ENCODE results near the gene MBD3L5. TPM values are rescaled to one million over a fixed set of nuclear protein-coding genes. Genes with fewer than 3 reads are reported as not detected.
A peak's percentile ranks its signal among the peaks of the same experiment; 100 is the strongest.

MBD3L5 gene
- total RNA-seq, 3 donors from 2014 or later (not counting 1 experiment from before 2014, with no cell fraction given): not detected

DNA sequence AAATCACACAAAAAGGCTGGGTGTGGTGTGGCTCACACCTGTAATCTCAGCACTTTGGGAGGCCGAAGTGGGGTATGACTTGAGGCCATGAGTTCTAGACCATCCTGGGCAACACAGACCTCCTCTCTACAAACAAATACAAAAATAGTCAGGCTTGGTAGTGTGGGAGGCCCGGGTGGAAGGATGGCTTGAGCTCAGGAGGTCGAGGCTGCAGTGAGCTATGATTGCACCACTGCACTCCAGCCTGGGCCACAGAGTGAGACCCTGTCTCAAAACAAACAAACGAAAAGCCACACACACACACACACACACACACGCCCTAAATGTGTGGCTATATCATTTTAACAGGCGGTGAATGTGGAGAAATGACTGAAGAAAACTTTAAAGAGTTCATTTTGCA is 38.2 kb downstream of the MBD3L5 start:
- WGBS (ENCODE audit: insufficient coverage): 86% methylated on average over 4 of the region's 6 CpGs
- peak overlapping the region; percentile 39 for H3K27ac ChIP-seq (ENCODE audit: low read length)
- H3K4me1 ChIP-seq (ENCODE audit: control insufficient read depth, insufficient read depth, low read length): peaks cover 15% of the 10 kb centered on the region
- no peaks in the 10 kb centered on the region for H3K9me3 ChIP-seq (ENCODE audit: control insufficient read depth, insufficient read depth, low read length)
- Mint-ChIP-seq H3K4me3 (peak overlapping the region; percentile 96), H3K27me3 (ENCODE audit: low read depth in 2 of 2) (no peaks in the 10 kb centered on the region), H3K36me3 (no peaks in the 10 kb centered on the region), H3K9me3 (peaks cover 0 to 2% of the 10 kb centered on the region in 2 donors), H3K4me1 (peaks cover 0 to 11% of the 10 kb centered on the region in 2 donors), H3K27ac (peak overlapping the region; percentile 94 to 95)
- intact Hi-C loops (cut with micrococcal nuclease): no loop called here
- no peak overlapping the region for H3K4me3 ChIP-seq (ENCODE audit: low read length)
- H3K27me3 ChIP-seq (ENCODE audit: control insufficient read depth, insufficient read depth, low read length): no peaks in the 10 kb centered on the region
- TF ChIP-seq, protein P1, sequence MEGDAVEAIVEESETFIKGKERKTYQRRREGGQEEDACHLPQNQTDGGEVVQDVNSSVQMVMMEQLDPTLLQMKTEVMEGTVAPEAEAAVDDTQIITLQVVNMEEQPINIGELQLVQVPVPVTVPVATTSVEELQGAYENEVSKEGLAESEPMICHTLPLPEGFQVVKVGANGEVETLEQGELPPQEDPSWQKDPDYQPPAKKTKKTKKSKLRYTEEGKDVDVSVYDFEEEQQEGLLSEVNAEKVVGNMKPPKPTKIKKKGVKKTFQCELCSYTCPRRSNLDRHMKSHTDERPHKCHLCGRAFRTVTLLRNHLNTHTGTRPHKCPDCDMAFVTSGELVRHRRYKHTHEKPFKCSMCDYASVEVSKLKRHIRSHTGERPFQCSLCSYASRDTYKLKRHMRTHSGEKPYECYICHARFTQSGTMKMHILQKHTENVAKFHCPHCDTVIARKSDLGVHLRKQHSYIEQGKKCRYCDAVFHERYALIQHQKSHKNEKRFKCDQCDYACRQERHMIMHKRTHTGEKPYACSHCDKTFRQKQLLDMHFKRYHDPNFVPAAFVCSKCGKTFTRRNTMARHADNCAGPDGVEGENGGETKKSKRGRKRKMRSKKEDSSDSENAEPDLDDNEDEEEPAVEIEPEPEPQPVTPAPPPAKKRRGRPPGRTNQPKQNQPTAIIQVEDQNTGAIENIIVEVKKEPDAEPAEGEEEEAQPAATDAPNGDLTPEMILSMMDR (IDR thresholded peaks at IDR 0.05): no peak
- ATAC-seq: no peak
- DNase-seq: no peak
- H3K36me3 ChIP-seq (ENCODE audit: control insufficient read depth, insufficient read depth, low read length): peaks cover 16% of the 10 kb centered on the region

DNA sequence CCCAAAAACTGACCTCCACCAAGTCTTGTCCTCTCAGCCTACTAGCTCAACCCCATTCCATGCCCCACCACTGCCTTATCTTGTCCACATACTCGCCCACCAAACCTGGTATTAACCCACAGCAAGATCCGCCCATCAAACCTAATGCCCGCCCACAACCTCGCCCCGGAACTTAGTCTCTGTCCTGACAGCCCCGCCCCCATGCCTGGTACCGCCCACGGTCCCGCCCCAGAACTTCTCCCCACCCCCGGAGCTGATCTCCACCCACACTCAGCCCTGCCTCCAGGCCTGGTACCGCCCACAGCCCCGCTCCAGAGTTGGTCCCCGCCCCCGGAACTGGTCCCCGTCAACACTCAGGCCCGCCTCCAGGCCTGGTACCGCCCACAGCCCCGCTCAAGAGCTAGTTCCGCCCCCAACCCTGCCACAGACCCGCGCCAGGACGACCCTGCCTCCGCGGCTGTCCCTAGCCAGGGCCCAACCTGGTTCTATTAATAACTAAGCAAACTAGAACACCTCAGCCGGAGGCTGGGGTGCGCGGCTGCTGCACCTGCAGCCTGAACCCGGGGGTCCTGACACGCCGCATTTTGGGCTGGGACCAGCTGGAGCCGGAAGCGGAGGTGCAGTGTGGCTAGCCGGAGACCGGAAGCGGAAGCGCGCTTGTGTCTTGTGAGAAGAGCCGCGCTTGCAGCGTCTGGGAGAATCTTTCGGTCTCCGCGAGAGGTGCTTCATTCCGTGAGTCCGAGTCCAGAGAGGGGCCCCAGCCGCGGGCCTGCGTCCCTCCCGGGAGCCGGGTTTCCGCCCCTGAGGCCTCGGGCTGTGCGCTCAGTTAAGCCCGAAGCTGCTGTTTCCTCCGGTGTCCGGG is 38.9 kb downstream of the MBD3L5 start, which contains the start of gene ZNF557:
Gene ZNF557 (plus strand): TSS at position 662 of the 862 bp plus-strand sequence. CDS start 5,372 bp downstream, outside the sequence.
- H3K4me1 Mint-ChIP-seq: peaks cover 0 to 13% of the 10 kb centered on the region in 2 donors
- Histone ChIP-seq H3K4me3 (ENCODE audit: low read length) (peak within 1 kb of the TSS; percentile 87), H3K27ac (ENCODE audit: low read length) (peak within 1 kb of the TSS; percentile 82), H3K27me3 (ENCODE audit: control insufficient read depth, insufficient read depth, low read length) (no peaks in the 10 kb centered on the region), H3K36me3 (ENCODE audit: control insufficient read depth, insufficient read depth, low read length) (peaks cover 20% of the 10 kb centered on the region), H3K9me3 (ENCODE audit: control insufficient read depth, insufficient read depth, low read length) (no peaks in the 10 kb centered on the region), H3K4me1 (ENCODE audit: control insufficient read depth, insufficient read depth, low read length) (peaks cover 15% of the 10 kb centered on the region)
- no peaks in the 10 kb centered on the region for H3K27me3 Mint-ChIP-seq (ENCODE audit: low read depth in 2 of 2)
- no peaks in the 10 kb centered on the region for H3K36me3 Mint-ChIP-seq
- peak within 1 kb of the TSS; percentile 94 to 95 for H3K27ac Mint-ChIP-seq
- peaks cover 0 to 2% of the 10 kb centered on the region in 2 donors for H3K9me3 Mint-ChIP-seq
- intact Hi-C loops (cut with micrococcal nuclease): no loop called here
- ATAC-seq (peak; percentile 95 to 100 (median 96)), DNase-seq (peak; percentile 97 to 99)
- TF ChIP-seq, protein P1 (IDR thresholded peaks at IDR 0.05): no peak
- under 1% methylated on average over 56 of the region's 56 CpGs for WGBS (ENCODE audit: insufficient coverage)
- peak within 1 kb of the TSS; percentile 96 for H3K4me3 Mint-ChIP-seq

DNA sequence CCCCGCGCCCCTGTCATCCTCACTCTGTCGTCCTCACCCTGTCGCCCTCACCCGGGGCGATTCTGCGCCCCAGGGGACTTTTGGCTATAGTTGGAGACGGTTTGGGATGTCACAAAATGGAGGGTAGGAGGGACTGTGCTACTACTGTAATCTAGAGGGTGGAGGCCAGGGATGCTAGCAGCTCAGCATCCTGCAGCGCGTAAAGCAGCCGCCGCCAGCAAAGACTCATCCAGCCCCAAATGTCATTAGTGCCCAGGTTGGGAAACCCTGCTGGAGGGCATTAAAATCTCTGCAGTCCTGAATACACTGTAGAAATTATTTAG is 39.5 kb downstream of the MBD3L5 start:
- under 1% methylated on average over 12 of the region's 12 CpGs for whole genome bisulfite sequencing (ENCODE audit: insufficient coverage)
- Mint-ChIP-seq H3K27me3 (ENCODE audit: low read depth in 2 of 2) (no peaks in the 10 kb centered on the region), H3K4me3 (peak overlapping the region; percentile 96), H3K27ac (peak overlapping the region; percentile 94 to 95), H3K9me3 (peaks cover 0 to 2% of the 10 kb centered on the region in 2 donors), H3K36me3 (no peaks in the 10 kb centered on the region), H3K4me1 (peaks cover 0 to 17% of the 10 kb centered on the region in 2 donors)
- intact Hi-C loops (cut with micrococcal nuclease): no loop called here
- Histone ChIP-seq H3K9me3 (ENCODE audit: control insufficient read depth, insufficient read depth, low read length) (no peaks in the 10 kb centered on the region), H3K27me3 (ENCODE audit: control insufficient read depth, insufficient read depth, low read length) (no peaks in the 10 kb centered on the region), H3K4me3 (ENCODE audit: low read length) (peak overlapping the region; percentile 87), H3K4me1 (ENCODE audit: control insufficient read depth, insufficient read depth, low read length) (peaks cover 15% of the 10 kb centered on the region), H3K36me3 (ENCODE audit: control insufficient read depth, insufficient read depth, low read length) (peaks cover 25% of the 10 kb centered on the region), H3K27ac (ENCODE audit: low read length) (peak overlapping the region; percentile 82)
- TF ChIP-seq, protein P1 (IDR thresholded peaks at IDR 0.05): no peak
- no peak for DNase-seq
- ATAC-seq: peak; percentile 4 to 10 (median 5)
